CD4-positive, alpha-beta T cell treated with Interferon gamma for 1 hour (primary cell): ENCODE measurements around the gene PGM5.

Source experiments
- DNase-seq: peaks from one replicate; pipeline ENCODE4 v3.0.0-alpha.2; 2020

PGM5 gene

DNA sequence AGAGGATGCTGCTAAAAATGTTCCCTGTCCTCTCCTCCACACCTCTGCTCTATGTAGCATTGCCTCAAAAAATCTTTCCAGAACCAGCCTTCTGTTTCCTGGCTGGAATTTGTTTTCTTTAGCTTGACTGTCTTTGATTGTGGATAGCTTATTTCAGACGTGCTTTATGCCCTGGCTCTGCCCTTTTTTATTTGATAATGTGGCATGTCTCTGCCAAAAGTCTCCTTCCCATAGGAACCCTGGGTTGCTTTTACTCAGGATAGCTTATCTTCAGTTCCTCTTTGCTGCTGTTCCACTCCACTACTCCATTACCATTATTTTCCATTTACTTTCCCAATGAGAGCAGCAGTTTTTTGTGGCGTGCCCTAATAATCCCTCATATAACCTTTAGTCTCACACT is 185.2 kb downstream of the PGM5 start:
- DNase-seq = no peak

DNA sequence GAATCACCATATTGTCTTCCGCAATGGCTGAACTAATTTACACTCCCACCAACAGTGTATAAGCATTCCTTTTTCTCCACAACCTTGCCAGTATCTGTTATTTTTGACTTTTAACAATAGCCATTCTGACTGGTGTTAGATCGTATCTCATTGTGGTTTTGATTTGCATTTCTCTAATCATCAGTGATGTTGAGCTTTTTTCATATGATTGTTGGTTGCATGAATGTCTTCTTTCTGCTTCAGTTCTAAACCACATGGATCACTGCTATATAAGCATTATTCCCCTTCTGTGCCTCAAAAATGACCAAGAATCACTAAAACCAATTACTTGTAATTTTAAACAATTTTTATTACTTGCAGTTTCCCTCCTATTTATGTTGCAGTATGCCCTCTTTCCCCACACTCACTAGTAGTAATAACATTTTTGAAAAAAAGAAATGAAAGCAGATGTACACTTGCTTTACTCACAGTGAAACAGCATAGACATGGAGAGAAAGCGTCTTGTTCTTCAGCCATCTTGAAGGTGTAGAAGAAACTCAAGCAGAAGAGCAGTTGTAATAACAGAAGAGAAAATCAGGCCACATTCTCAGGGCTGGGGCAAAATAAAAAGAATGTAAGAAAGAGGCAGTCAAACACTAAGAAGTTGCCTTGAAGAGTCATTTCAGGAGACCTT is 188.8 kb downstream of the PGM5 start:
- no peak for DNase-seq

DNA sequence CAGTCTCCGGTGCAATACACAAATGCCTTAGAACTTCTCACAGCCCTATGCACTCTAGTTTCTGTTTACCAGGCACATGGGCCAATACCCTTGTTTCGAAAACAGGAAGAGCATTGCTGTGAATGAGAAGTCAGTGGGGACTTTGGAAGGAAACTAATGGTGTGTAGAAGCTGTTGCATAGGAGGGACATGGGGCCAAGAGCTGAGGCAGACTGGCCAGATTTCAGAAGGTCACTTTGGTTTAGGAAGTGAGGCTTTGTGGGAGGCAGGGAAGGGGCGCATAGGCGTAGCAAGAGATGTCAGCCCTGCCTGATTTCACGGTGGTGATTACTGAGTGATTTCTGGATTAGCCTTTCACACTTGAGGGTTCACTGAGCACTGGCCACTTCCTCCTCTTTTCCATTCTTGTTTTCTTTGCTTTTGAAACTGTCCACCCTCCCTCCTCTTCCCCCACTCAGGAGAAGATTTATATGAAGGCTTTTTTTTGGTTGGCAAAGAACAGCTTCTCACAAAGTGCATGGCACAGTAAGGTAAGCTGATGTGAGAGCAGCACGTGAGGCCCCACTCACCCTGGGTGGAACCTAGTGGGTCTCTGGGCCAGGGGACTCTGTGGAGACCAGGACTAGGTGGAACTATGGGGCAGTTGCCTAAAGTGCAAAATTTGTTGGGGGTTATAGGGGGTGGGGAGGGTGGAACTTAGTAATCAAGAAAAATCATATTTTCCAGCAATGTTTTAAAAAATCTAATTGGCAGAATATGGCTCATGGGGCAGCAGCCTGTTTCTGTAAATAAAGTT is 190.4 kb downstream of the PGM5 start:
- DNase-seq = peak; percentile 29

DNA sequence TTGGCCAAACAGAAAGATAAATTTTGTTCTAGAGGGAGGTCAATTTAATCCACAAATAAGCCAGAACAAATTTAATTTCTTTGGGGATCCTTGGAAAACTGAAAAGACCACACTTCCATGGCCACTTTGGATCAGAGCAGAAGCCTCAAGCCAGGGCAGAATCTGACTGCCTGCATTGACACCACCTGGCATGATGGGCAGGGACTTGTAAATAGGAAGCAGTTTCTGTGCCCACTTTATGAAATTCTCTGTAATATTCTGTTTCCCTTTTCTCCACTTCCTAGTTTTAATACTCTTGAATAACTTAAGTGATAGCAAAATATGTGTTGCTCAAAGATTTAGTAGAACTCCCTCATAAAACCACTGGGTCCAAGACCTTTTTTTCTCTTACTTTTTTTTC is 191.0 kb downstream of the PGM5 start:
- no peak for DNase-seq

DNA sequence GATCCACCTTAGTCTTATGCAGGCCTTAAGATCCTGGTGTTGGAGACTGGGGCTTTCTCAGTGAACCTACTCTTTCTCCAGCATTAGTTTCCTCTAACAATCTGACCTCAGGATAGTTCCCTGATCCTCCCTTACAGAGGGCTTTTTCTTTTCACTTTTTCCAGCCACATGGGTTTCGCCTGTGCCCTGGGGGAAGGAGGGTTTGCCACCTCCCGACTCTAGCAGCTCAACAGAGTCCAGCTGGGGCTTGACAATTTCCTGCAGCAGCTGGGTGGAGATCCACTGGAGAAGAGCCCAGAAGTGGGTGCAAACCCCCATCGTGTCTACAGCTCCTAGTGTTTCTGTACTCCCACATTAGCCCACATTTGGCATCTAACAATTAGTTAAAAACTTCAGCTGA is 191.8 kb downstream of the PGM5 start:
- no peak for DNase-seq

DNA sequence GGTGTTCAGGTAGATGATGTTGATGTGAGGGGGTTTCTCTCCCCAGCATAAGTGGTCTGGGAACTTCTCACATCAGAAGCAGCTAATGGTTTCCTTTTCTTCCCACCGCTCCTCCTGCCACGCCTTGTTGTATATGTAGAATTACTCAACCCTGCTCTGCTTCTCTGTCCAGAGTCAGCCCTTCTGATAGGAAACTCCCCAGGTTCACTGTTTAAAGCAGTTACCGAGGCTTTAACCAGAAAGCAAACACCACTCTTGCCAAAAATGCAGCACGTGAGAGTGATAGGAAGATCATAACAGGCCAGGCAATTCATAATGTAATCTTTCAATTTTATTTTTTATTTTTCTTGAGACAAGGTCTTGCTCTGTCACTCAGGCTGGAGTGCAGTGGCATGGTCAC is 194.8 kb downstream of the PGM5 start:
- no peak for DNase-seq

DNA sequence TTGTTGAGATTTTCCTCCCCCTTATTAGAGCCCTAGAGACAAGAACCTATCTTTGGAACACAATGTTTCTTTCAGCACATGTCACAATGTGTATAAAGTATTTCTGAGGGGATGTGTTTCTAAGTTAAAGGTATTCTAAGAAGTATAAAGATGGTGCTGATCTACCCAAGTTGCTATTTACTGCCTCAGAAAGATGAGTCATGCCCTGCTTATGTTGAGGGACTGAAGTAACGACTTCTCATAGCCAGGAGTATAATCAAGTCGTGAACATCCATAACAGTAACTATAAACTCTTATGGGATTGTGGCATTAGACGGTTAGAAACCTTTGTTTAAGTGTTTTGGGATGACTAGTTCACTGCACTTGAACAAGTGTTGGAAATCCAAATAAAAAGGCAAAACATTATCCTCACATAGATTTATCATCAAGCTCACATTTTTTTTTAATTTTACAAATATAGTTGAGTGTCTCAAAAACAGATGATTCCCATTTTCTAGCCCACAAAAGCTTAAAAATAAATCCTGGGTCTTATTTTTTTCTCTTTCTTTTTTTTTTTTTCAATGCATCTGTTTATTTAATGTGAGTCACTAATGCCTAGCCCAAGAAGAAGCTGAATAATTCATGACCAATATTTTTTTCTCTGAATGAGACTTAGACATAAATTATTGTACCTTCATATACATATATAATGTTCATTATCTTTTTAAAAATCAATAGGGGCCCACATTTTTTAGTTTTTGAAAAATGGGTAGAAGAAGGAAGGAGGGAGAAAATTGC is 196.5 kb downstream of the PGM5 start:
- no peak for DNase-seq

DNA sequence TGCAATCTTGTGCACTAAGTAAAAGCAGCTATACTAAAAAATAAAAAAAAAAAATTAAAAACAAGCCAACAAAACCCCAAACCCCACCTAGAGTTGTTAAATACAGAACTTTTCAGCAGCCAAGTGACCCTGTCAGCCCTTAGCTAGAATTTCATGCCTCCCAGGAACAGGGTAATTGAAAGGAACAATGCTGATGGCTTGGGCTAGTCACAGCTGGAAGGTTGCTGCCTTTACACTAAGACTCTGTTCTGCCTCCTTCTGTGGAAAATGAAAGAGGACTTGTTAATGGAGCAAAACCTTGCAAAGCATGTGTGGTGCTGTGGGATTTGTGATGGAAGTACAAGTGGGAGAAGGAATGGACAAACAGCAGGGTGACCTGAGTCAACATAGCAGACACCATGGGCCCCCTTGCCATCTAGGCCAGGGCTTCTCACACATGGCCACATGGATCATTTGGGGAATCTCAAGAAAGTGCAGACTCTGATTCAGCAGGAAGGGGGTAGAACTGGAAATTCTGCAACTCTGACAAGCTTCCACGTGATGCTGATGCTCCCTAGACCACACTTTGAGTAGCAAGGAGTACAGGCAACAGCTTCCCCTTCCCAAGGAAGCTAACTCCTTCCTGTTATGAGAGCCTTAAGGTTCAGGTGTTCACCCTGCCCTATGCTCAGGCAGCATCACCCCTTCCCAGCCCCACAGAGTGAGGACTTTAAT is 199.2 kb downstream of the PGM5 start:
- DNase-seq = no peak

DNA sequence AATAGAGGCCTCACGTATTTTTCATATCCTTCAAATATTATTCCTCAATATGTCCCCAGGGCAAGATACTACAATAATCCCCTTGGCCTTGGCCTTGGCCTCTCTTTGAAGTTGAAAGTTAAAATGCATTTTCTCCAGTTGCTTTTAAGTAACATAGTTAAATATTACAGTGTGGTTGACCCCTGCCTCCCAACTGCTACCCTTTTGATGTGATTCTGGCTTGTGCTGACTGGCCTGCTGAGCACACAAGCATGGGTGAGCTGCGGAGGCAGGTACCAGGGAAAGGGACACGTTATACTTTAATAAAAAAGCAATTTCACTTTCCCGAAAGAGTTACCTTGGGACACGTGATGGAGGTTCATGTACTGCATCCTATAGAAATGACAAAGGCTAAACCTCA is 202.1 kb downstream of the PGM5 start:
- DNase-seq = no peak

DNA sequence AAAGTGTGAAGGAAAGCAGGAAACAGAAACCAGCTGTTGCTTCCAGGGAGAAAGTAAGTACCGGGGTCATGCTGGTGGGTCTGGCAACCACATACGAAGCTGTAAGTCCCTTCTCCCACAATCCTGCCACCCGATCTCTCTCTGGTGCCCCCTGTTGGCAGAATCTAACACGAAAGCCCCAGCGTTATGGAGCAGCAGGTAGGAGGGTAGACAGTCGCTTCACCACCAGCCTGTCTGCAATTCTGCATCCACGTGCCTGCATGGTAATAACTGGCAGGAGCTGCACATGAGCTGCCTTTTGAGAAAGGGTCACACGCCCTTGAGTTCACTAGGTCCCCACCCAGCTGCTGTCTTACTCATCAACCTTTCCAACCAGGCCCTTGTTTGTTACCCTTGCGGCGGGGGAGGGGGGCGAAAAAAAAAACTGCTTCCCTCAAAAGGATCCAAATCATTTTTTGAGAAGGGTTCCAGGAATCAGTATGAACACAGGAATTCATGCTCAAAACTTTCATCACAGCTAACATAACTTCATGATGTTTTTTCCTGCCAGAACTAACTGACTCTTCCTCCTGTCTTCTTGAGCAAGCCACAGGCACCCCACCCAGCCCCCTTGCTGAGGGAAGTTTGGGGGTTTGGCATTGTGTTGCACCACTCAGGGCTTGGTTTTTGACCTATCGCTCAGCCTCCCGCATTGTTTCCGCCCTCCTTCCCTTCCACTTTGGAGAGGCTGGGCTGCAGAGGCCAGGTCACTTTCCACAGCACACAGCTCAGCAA is 203.8 kb downstream of the PGM5 start:
- DNase-seq = peak; percentile 69

DNA sequence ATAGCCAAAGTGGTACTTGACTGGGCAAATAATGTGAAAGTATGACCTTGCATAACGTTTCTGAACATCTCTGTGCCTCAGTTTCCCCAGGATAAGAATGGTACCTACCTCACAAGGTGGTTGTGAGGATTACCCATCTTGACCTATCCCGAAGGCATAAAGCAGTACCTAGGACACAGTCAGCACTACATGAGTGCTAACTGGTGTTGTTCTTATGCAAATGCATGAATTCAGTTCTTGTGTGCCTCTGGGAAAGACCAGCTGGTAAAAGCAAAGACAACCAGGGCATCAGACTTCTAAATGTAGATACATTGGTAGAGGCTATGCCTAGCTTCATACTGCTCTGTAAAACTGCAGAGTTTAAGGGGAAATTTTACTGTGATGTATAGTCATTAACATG is 206.1 kb downstream of the PGM5 start:
- DNase-seq = no peak

DNA sequence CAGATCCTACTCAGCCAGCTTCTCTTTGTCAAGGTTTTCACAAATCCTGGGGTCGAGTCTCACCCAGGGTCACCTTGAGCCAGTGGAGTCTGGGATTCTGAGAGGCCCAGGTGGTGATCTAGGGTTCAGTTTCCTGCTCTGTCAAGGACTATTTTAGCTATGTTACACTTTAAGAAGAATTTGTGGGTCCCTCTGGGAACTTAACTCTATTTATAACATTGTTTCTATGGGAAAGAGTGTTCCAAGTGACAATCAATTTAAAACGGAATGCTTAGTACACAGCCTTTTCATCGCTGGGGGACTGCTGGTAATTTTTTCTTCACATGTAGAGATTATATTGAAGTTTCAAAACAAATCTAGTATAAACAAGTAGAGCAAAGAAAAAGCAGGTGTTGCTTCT is 211.2 kb downstream of the PGM5 start:
- DNase-seq = no peak

DNA sequence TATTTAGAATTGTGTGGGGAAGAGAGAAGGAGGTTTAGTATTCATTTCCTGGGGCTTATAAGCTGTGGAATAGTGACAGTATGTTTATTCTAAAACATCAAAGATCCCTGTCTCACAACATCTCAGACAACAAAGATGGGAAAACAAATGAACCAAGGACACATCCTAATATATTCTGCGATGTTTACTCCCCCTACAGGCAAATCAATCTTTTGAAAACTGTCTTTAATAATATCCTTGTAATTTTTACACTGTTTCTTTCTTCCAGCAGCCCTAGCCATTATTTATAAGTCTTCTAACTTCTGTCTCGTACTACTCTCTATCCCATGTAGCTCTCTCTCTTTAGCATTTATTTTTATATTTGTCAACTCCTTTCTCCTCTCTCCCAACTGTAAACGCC is 217.7 kb downstream of the PGM5 start:
- no peak for DNase-seq

DNA sequence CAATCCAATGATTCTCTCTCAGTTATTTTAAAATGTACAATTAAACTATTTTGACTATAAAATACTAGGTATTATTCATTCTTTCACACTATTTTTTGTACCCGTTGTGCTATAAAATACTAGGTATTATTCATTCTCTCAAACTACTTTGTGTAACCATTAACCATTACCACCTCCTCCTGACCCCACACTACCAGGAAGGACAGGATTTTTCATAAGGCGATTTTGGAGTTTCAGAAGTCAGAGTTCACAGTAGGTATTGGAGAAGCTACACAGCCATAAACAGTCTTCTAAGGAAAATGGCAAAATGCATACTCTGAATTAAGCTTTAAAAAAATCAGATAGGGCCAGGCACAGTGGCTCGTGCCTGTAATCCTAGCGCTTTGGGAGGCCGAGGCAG is 219.4 kb downstream of the PGM5 start:
- no peak for DNase-seq

DNA sequence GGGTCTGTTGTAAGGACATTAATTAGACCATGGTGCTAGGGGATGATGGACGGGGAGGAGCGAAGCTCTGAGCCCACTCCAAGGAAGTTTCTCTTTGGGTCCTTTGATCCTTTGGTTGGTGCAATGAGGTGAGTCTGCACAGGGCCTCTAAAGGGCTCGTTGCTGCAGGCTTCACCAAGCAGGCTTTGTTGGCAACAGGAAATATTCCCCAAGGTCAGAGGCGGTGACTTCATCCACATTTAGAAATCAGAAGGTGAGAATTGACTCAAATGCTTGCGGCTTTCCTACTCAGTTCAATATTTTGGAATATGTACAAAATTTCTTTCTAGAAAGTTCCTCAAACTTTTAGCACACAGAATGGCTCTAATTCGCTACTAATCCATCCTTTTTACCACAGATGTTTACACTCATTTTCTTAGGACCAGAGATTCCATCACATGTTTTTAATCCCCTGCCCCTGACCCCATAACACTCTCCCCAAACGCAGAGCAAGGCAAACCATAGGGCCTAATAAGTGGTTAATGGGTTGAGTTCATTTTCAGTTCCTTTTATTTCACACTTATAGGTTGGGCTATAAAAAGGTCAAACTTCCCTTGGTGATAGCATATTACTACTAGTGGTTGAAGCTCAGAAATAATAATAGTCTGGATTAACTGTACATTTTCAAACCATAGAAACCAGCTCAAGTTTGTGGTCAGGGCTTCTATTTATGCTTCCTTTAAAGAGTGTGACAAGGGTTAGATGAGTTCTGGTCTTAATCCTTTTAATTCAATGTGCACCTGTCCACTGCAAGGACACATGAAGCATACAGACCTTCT is 221.6 kb downstream of the PGM5 start:
- DNase-seq = no peak
